NCI-H2196 treated with DMSO at 0.1 percent for 48 hours (cell line): ENCODE measurements around the gene SESN3.

Experiments
- DNase-seq: peaks from one replicate; lab custom pipeline; 2025; ENCODE audit not compliant: unreplicated experiment; lab: John Stamatoyannopoulos, UW

SESN3 gene

GRCh38 chr11:95132956-95133355 is 98.0 kb downstream of the SESN3 start:
- DNase-seq = no peak

- DNase-seq = no peak
Measured at GRCh38 chr11:95128602-95129001, 102.4 kb downstream of the SESN3 start.

GRCh38 chr11:95123556-95123955 is 107.4 kb downstream of the SESN3 start:
- DNase-seq = no peak

GRCh38 chr11:95121698-95122097 is 109.3 kb downstream of the SESN3 start:
- no peak for DNase-seq

GRCh38 chr11:95119361-95120060 is 111.5 kb downstream of the SESN3 start:
- no peak for DNase-seq

GRCh38 chr11:95115597-95115996 is 115.4 kb downstream of the SESN3 start:
- no peak for DNase-seq
